Retinal pigment epithelial cell (primary cell): ENCODE measurements around the gene UBXN1.
"Not testable (repeated sequence)": the region's sequence is repeated elsewhere in the genome, so short reads cannot be mapped to it uniquely, and the experiment has no call there.

Experiments used
- DNase-seq: peaks from one replicate; pipeline ENCODE4 v3.0.0-alpha.2; 2010; ENCODE audit warnings: low read depth
- H3K4me3 ChIP-seq: 2 replicates; pipeline ENCODE4 v1.5.1; 2011; ENCODE audit warnings: mild to moderate bottlenecking, low read length, control low read depth, moderate library complexity
- TF ChIP-seq, protein P1 (sequence below): conservative IDR thresholded peaks from 2 replicates; pipeline ENCODE4 v1.5.1; 2011; ENCODE audit warnings: low read depth, low read length, control low read depth, inconsistent platforms

The UBXN1 gene

DNA sequence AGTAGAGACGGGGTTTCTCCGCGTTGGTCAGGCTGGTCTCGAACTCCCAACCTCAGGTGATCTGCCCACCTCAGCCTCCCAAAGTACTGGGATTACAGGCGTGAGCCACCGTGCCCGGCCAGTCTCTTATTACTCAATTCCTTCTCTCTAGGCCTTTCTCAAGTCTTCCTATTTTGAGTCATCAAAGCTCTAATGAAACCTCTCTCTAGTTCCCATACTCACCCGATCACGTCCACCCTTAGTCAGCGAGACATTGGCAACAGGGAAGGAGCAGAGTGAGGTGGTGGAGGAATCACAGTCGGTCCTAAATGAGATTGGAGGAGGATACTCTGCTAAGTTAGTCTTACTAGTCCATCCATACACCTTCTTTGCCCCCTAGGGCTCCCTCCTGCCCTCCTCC, 23.4 kb upstream of the UBXN1 start:
- DNase-seq: no peak
- no peak overlapping the region for H3K4me3 ChIP-seq
- TF ChIP-seq, protein P1, sequence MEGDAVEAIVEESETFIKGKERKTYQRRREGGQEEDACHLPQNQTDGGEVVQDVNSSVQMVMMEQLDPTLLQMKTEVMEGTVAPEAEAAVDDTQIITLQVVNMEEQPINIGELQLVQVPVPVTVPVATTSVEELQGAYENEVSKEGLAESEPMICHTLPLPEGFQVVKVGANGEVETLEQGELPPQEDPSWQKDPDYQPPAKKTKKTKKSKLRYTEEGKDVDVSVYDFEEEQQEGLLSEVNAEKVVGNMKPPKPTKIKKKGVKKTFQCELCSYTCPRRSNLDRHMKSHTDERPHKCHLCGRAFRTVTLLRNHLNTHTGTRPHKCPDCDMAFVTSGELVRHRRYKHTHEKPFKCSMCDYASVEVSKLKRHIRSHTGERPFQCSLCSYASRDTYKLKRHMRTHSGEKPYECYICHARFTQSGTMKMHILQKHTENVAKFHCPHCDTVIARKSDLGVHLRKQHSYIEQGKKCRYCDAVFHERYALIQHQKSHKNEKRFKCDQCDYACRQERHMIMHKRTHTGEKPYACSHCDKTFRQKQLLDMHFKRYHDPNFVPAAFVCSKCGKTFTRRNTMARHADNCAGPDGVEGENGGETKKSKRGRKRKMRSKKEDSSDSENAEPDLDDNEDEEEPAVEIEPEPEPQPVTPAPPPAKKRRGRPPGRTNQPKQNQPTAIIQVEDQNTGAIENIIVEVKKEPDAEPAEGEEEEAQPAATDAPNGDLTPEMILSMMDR: no peak

DNA sequence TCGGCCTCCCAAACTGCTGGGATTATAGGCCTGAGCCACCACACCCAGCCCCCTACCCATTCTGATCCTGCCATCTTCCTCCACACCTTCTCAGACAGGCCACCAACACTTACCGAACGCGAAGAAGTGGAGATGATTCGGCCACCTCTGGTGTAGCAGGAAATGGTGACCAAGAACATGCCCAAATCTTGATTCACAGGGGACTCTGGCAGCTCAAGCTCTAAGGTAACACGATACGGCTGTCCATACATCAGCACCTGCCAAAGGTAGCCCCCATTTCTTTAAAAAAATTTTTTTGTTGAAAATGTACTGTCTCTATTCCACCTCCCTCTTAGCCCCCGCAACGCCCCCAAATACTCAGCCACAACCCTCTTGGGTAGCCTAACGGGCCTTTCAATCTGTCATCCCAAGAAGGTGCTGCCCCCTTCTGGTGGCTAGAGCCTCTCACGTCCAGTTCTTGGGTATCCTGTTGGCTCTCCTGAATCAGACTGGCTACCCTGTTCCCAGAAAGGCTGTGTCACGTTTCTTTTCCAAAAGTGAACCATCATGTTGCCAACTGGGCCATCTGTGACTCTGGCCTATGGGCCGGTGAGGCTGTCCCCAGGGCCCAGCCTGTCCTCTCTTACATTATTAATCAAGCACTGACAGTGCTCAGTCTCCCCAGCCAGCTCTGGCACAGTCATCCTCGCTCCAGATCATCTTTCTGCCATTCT, 15.7 kb upstream of the UBXN1 start:
- TF ChIP-seq, protein P1: peak; percentile 87
- DNase-seq: no peak
- no peak overlapping the region for H3K4me3 ChIP-seq

GRCh38 chr11:62693624-62694023, 14.8 kb upstream of the UBXN1 start:
- DNase-seq, H3K4me3 ChIP-seq: not testable (repeated sequence)

DNA sequence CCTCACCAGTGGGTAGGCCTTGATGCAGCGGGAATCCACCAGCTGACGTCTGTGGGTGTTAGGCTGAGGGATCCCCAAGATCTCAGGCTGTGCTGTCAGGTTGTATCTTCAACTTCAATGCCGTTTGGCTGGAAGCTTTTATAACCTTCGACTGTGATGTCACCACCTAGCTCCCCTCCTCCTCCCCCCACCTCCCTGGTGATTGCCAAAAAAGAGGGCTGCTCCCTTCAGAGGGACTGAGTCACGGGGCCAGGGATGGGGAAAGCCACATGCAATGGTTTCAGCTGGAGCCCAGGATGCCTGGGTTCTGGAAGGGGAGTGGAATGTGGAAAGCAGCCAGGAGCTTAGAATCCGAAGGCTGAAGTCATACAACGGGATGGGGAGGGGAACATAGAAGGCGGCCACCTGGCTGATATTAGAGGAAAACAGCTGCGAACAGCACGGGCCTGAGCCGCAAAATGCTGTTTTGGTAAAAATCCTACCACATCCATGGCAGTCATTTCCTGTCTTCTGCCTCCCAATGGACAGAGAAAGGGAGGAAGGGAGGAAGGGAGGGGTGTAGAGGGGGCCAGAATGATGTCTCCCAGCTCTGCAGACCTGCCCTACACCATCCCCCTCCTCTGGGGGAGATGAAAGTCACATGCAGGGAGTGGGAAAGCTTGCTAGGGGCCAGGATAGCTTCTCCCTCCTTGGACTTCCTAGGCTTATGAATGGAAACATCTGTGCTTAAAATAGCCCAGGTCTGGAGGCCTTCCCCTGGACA, 10.7 kb upstream of the UBXN1 start, which contains the start of gene LRRN4CL:
Gene LRRN4CL, minus strand, starts transcription at position 110 of the 763 bp plus-strand sequence. CDS start 1,022 bp downstream, outside the sequence.
- no peak for DNase-seq
- TF ChIP-seq, protein P1: no peak
- H3K4me3 ChIP-seq: no peak within 1 kb of the TSS

DNA sequence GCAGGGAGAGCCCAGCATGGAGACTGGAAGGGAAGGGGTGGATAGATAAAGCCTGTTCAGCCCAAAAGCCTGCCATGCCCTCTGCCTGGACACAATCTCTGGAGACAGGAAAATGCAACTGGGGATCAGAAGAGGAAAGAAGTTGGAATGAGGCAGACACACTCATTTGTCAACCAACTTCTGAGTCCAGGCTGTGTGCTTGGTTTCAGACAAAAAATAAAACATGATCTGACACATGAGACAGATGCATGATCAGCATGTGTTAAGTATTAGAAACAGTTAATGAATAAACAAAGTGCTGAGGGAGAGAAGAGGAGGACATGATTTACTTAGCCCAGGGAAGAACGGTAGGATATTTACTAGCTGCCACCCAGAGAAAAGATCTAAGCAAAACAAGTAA, 9.6 kb upstream of the UBXN1 start:
- no peak overlapping the region for H3K4me3 ChIP-seq
- no peak for DNase-seq
- TF ChIP-seq, protein P1: no peak

DNA sequence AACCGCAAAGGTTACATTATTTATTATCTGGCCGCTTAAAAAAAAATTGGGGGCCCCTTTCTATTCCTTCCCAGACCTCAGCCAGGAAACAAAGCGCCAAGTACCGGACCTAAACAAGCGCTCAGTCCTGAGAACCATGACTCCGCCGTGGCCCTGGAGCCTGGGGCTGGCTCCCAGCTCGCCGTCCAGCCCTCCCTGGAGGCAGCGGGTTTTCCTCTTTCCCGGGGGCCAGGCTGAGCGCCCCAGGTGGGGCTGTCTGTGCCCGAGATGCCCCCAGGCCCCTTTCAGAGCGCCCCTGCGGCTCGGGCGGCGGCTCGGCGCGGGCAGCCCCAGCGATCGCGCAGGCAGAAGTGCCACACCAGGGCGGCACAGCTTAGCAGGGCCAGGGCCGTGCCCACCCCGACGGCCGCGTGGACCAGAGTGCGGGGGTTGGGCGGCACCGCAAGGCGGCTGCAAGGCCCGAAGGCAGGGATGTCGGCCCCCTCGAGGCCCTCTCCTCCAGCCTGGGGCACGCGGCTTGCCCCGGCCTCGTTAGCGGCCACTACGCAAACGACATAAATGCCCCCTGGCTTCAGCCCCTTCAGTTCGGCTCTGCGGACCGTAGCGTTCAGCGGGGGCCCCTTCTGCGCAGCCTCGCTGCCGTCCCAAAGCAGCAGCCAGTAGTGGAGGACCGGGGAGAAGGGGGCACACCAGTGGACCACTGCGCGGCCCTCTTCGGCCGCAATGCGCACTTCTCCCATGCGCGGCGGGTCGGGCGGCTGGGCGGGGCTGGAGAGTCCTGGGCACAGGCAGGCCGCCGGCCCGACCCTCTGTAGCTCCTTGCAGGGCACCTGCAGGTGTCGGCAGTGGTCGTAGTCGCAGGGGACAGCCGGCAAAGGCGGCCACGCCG, 8.9 kb upstream of the UBXN1 start:
- TF ChIP-seq, protein P1: no peak
- H3K4me3 ChIP-seq: peak overlapping the region; percentile 33
- DNase-seq: no peak

DNA sequence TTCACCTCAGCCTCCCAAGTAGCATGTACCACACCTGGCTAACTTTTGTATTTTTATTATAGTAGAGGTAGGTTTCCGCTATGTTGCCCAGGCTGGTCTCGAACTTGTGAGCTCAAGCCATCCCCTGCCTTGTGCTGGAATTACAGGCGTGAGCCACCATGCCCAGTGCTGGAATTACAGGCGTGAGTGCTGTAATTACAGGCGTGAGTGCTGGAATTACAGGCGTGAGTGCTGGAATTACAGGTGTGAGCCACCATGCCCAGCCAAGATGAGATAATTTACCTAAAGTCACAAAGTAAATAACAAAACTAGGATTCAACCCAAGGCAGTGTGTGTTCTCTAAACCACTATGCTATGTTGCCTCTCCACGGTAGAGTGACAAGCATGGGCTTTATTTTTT, 3.6 kb upstream of the UBXN1 start:
- TF ChIP-seq, protein P1: no peak
- H3K4me3 ChIP-seq: no peak overlapping the region
- DNase-seq: no peak
